Heart right ventricle (tissue), 16 donors: ENCODE data around the gene PEPD. TPM values are rescaled to one million over a fixed set of nuclear protein-coding genes. Genes with fewer than 3 reads are reported as not detected.
"Not testable (repeated sequence)": the region's sequence is repeated elsewhere in the genome, so short reads cannot be mapped to it uniquely, and the experiment has no call there.

Experiments used
- ATAC-seq, 8 donors: fragments of 200-7000 bp; cut with Tn5 transposase; one replicate each; pipeline ENCODE4 v1.9.1; 2020; ENCODE audit warnings: mild to moderate bottlenecking in 8 of 8, moderate library complexity in 8 of 8, moderate number of reproducible peaks in 1 of 8
- DNase-seq, 2 donors: peaks; one replicate each; pipeline ENCODE4 v3.0.0-alpha.2; 2020
- H3K27ac ChIP-seq, 10 donors: fragments of 200-600 bp; sonication (generic) in 2 of 10; one replicate each; pipeline versions ENCODE4 v1.5.0 to v1.8.0; 2020 to 2022; ENCODE audit warnings: mild to moderate bottlenecking in 3 of 10
- H3K27me3 ChIP-seq, 7 donors: fragments of 200-600 bp; one replicate each; pipeline ENCODE4 v1.8.0; 2021 to 2022; ENCODE audit warnings: mild to moderate bottlenecking in 2 of 7
- H3K36me3 ChIP-seq, 9 donors: fragments of 200-600 bp; sonication (generic) in 1 of 9; one replicate each; pipeline versions ENCODE4 v1.5.0 to v1.8.0; 2020 to 2022; ENCODE audit warnings: mild to moderate bottlenecking in 2 of 9
- H3K4me1 ChIP-seq, 9 donors: fragments of 200-600 bp; sonication (generic) in 1 of 9; one replicate each; pipeline versions ENCODE4 v1.5.0 to v1.8.0; 2020 to 2022; ENCODE audit warnings: mild to moderate bottlenecking in 4 of 9
- H3K4me3 ChIP-seq, 10 donors: fragments of 200-600 bp; sonication (generic) in 2 of 10; one replicate each; pipeline versions ENCODE4 v1.5.0 to v1.8.0; 2020 to 2022; ENCODE audit warnings: mild to moderate bottlenecking in 7 of 10, moderate library complexity in 2 of 10
- H3K9me3 ChIP-seq, 11 donors: fragments of 200-600 bp in 10 of 11; sonication (generic) in 2 of 11; one replicate each; pipeline versions ENCODE4 v1.5.0 to v1.8.0; 2013 to 2022; ENCODE audit warnings: mild to moderate bottlenecking in 2 of 11, control low read depth in 1 of 11, moderate library complexity in 1 of 11
- WGBS, 2 donors: extraction: QIAGEN DNeasy Blood & Tissue Kit; methylation state at CpG; one replicate each; pipeline ENCODE4 v1.1.7; 2013; ENCODE audit warnings: inconsistent platforms in 1 of 2; 5-methylcytosine and 5-hydroxymethylcytosine counted together
- intact Hi-C, 10 donors: fragments of 100-400 bp; cut with DNase I; formaldehyde crosslinking; loops; one replicate each; pipeline versions ENCODE4 v1.11.1 to v1.14.2; 2022
- polyA plus RNA-seq, 2 donors: library from polyadenylated mRNA; stranded (reverse); fragments of 200-250 nt; gene quantifications; one replicate each; pipeline ENCODE4 v1.2.3, GENCODE V29; 2013
- total RNA-seq, 10 donors: library from RNA; stranded (reverse); fragmentation: NEBNext Ultra II Directional in 3 of 10; extraction: Animal tissue kit (Norgen Biotek cat#: 25700) in 3 of 10; gene quantifications; one replicate each; pipeline versions ENCODE4 v1.2.1 to v1.2.4, GENCODE V29; 2021 to 2023
- TF ChIP-seq, protein P1 (sequence below), 9 donors: fragments of 200-600 bp; sonication (generic) in 2 of 9; IDR thresholded peaks; one replicate each; pipeline versions ENCODE4 v1.5.0 to v1.8.0; 2021 to 2022; ENCODE audit warnings: antibody characterized with exemption in 9 of 9, mild to moderate bottlenecking in 5 of 9, moderate library complexity in 1 of 9
- donor health status: Arrhythmogenic right ventricular cardiomyopathy.
- donor health status: ischemic (EF 13 %, LVEDD 7.1; RV severe dilation, severe dysfunction).
- donor health status: healthy with polysubstance abuse.
- donor health status: DM: no; HTN: yes; CAD: no.
- donor health status: DM: no; HTN: no; CAD: no.
- donor health status: ischemic (EF 25% LVEDD 6.9; RV normal size, moderate dysfunction).
- donor health status: ischemic (EF 25% LVEDD 5.7; RV mildly dilated, moderate dysfunction).
- donor health status: healthy.
- donor health status: DM: yes; HTN: yes; CAD: no.
- donor health status: Ischemic cardiomyopathy.
- donor health status: ischemic (EF 35%, LVEDD 5.7; RV mildly dilated, moderate dysfunction).
- donor health status: nonischemic (EF 11% LVEDD 7.7; RV severe dilation, severe dysfunction).
- donor health status: DM: yes; HTN: yes; CAD: no.
- donor health status: PGD.
- donor health status: ischemic (EF 29% LVEDD 5.4; RV normal size, mild dysfunction).
- donor health status: nonischemic (EF 23%, LVEDD 6.1; RV moderate dilation, normal function).

Gene PEPD
- total and polyA plus RNA-seq, 12 donors = 20.4 to 47.7 (median 26.8) TPM

GRCh38 chr19:33486407-33486806 is 35.2 kb downstream of the PEPD start:
- Histone ChIP-seq H3K9me3 (peaks cover 0 to 22% (median 5%) of the 10 kb centered on the region in 11 donors), H3K4me3 (no peak overlapping the region), H3K36me3 (peaks cover 0 to 25% (median 0%) of the 10 kb centered on the region in 9 donors), H3K4me1 (peaks cover 0 to 12% (median 0%) of the 10 kb centered on the region in 9 donors), H3K27ac (peak overlapping the region in 1 of 10 donors; percentile 16), H3K27me3 (no peaks in the 10 kb centered on the region)
- intact Hi-C loops = no loop called here
- ATAC-seq = peak in 3 of 8 donors; percentile 7 to 51 (median 19)
- DNase-seq = no peak
- WGBS, 2 donors = 84 to 93% methylated on average over 8 of the region's 8 CpGs
- TF ChIP-seq, protein P1, sequence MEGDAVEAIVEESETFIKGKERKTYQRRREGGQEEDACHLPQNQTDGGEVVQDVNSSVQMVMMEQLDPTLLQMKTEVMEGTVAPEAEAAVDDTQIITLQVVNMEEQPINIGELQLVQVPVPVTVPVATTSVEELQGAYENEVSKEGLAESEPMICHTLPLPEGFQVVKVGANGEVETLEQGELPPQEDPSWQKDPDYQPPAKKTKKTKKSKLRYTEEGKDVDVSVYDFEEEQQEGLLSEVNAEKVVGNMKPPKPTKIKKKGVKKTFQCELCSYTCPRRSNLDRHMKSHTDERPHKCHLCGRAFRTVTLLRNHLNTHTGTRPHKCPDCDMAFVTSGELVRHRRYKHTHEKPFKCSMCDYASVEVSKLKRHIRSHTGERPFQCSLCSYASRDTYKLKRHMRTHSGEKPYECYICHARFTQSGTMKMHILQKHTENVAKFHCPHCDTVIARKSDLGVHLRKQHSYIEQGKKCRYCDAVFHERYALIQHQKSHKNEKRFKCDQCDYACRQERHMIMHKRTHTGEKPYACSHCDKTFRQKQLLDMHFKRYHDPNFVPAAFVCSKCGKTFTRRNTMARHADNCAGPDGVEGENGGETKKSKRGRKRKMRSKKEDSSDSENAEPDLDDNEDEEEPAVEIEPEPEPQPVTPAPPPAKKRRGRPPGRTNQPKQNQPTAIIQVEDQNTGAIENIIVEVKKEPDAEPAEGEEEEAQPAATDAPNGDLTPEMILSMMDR (IDR thresholded peaks at IDR 0.05) = no peak

DNA sequence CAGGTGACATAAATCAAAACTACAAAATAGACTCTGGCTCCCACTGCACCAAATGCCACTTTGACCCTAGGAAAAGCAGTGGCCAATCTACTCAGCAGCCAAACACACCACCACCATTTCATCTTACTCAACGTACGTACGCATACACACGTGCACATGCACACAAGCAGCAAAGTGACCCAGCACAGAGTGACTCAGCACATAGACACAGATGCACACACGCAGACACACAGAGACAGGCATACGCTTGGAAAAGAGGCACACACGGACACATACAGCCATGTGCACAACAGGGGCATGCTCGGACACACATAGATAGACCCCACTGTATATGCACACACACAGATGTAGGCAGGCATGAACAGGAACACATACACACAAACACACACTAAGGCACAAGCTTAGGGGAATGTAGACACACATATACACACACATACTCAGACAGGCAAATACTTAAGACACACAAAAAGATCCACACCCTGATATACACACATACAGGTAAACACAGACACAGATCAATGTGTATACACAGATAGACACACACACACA is 37.3 kb downstream of the PEPD start:
- H3K36me3 ChIP-seq = peaks cover 0 to 36% (median 6%) of the 10 kb centered on the region in 9 donors
- DNase-seq = no peak

GRCh38 chr19:33482476-33482875 is 39.1 kb downstream of the PEPD start:
- no peak overlapping the region for H3K27ac ChIP-seq
- H3K4me1 ChIP-seq = peaks cover 0 to 11% (median 0%) of the 10 kb centered on the region in 9 donors
- no peak for DNase-seq
- no peaks in the 10 kb centered on the region for H3K27me3 ChIP-seq
- no peak for ATAC-seq
- no peak overlapping the region for H3K4me3 ChIP-seq
- WGBS, 2 donors = 78 to 83% methylated on average over 3 of the region's 3 CpGs
- TF ChIP-seq, protein P1 (IDR thresholded peaks at IDR 0.05) = no peak
- H3K36me3 ChIP-seq = peaks cover 0 to 52% (median 13%) of the 10 kb centered on the region in 9 donors
- peaks cover 0 to 42% (median 8%) of the 10 kb centered on the region in 11 donors for H3K9me3 ChIP-seq
- intact Hi-C loops = no loop called here

More for the DNA sequence above, 37.3 kb downstream of the PEPD start:
- Histone ChIP-seq H3K27ac (no peak overlapping the region), H3K4me1 (peaks cover 0 to 12% (median 0%) of the 10 kb centered on the region in 9 donors), H3K4me3 (no peak overlapping the region), H3K27me3 (no peaks in the 10 kb centered on the region), H3K9me3 (peaks cover 0 to 31% (median 8%) of the 10 kb centered on the region in 11 donors)
- 95 to 96% methylated on average over 8 of the region's 8 CpGs for WGBS, 2 donors
- TF ChIP-seq, protein P1 (IDR thresholded peaks at IDR 0.05) = no peak
- no peak for ATAC-seq
- intact Hi-C loops = no loop called here

DNA sequence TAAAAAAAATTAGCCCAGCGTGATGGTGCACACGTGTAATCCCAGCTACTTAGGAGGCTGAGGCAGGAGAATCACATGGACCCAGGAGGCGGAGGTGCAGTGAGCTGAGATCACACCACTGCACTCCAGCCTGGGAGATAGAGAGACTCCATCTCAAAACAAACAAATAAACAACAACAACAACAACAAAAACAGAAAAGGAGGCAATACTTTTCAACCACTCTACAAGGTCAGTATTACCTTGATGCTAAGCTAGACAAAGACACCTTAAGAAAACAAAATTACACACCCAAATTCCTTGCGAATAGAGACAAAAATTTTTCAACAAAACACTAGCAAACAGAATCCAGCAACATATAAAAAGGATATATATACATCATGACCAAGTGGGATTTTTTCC is 39.7 kb downstream of the PEPD start:
- DNase-seq (no peak), ATAC-seq (no peak)
- no peak overlapping the region for H3K4me3 ChIP-seq
- TF ChIP-seq, protein P1 (IDR thresholded peaks at IDR 0.05) = no peak
- no peak overlapping the region for H3K27ac ChIP-seq
- no peaks in the 10 kb centered on the region for H3K27me3 ChIP-seq
- H3K36me3 ChIP-seq = peaks cover 0 to 58% (median 13%) of the 10 kb centered on the region in 9 donors
- peaks cover 0 to 5% (median 0%) of the 10 kb centered on the region in 9 donors for H3K4me1 ChIP-seq
- intact Hi-C loops = no loop called here
- WGBS, 2 donors = 96 to 97% methylated on average over 4 of the region's 4 CpGs
- H3K9me3 ChIP-seq = peaks cover 0 to 42% (median 8%) of the 10 kb centered on the region in 11 donors

- H3K27me3 ChIP-seq, ATAC-seq, H3K4me1 ChIP-seq, DNase-seq, H3K4me3 ChIP-seq, H3K27ac ChIP-seq, intact Hi-C loops: not testable (repeated sequence)
- H3K36me3 ChIP-seq = peaks cover 0 to 63% (median 13%) of the 10 kb centered on the region in 9 donors
- peaks cover 0 to 42% (median 8%) of the 10 kb centered on the region in 11 donors for H3K9me3 ChIP-seq
- 98% methylated on average over 2 to 3 of the region's 3 CpGs for WGBS, 2 donors
These were observed 42.0 kb downstream of the PEPD start for GRCh38 chr19:33479570-33479969.
